OCI-LY1 (cell line): Measurements from ENCODE around the gene PLSCR4.

Experiments
- CTCF ChIP-seq: fragments of 200-600 bp; sonication (generic), shearing (Covaris generic); IDR thresholded peaks from 2 replicates; pipeline ENCODE4 v1.5.1; 2017; ENCODE audit warnings: mild to moderate bottlenecking, antibody characterized with exemption, low read length, moderate library complexity, mixed read lengths
- EZH2 ChIP-seq: fragments of 200-600 bp; sonication (generic), shearing (Covaris generic); IDR thresholded peaks from 2 replicates; pipeline ENCODE4 v1.8.0; 2017; ENCODE audit warnings: borderline replicate concordance, mixed run types, mild to moderate bottlenecking, antibody characterized with exemption, low read length, moderate library complexity, mixed read lengths

- TF ChIP-seq CTCF (no peak), EZH2 (no peak)
Observed at GRCh38 chr3:146156666-146157314, 94.1 kb downstream of the PLSCR4 start.
